GM18526 (cell line): ENCODE measurements around the gene FHOD3.

ENCODE experiments used
- POLR2A ChIP-seq: IDR thresholded peaks from 3 replicates; pipeline ENCODE4 v1.6.1; 2011; ENCODE audit not compliant: insufficient read length; ENCODE audit errors: extremely low read depth

Gene FHOD3

DNA sequence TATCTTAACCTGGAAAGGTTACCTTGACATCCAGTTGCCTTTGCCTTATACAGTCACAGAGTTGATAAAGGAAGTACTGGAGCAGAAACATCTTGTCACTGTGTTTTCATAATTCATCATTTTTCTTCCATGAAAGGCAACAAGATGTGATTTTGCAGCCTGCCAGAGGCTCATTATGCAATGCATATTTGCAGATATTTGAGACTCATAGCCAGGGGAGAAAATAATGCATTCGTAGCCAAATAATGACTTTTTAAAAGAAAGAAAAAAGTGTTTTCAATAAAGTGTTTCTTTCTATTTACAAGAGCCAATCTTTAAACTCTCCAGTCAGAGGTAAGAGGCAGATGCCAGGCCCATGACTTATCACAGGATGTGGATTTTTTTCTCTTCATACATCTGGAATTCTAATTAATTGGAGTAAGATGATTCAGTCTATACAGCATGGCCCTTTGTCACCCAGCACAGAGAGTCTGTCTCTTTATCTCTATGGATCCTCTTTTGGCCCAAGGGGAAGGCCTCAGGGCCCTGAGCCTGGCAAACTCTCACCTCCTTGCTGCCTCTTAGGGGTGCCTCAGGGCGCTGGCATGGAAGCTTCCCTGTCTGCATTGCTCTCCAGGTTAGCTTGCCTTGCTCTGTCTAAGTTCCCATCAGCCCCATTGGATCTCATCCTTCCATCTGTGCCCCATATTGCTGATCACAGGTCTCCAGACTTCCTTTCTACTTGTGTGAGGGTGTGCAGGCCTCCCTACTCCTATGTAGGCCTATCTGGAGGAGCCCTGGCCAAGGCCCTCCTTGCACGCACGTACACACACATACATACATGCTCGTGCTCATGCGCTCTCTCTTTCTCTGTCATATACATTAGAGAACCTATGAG, 283.6 kb downstream of the FHOD3 start:
- TF ChIP-seq POLR2A = no peak

DNA sequence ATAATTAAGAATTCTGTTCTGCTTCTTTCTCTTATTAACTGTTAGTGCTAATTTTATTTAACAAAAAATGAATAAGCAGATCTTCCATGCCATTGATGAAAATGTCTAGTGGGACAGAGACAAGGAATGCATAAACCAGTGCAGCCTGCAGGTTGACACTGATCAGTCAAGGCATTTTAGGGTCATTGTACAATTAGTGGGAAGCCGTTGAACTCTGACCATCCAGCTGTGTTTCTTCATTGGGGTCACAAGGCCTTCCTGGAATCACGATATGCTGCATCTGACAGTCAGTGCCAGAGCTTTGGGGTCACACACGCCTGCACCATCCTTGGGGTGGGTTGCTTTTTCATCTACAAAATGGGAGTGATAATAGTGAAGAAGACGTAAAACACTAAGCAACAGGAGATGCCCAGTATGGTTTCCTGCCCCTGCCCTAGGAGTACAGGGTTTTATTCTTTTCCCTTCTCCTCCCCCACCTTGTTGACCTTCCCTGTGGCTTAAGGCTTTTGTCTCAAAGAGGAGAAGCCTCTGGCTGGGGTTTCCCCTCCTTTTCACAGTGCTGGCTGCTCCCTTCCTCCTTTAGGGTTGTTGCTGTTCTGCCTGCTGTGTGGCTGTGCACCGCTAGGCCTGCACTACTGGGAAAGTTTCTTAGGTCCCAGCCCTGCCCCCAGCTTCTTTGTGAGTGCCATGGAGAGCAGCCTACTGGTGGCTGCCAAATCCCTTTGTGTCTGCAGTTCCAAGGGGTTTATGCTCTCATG, 285.7 kb downstream of the FHOD3 start:
- TF ChIP-seq POLR2A = no peak

DNA sequence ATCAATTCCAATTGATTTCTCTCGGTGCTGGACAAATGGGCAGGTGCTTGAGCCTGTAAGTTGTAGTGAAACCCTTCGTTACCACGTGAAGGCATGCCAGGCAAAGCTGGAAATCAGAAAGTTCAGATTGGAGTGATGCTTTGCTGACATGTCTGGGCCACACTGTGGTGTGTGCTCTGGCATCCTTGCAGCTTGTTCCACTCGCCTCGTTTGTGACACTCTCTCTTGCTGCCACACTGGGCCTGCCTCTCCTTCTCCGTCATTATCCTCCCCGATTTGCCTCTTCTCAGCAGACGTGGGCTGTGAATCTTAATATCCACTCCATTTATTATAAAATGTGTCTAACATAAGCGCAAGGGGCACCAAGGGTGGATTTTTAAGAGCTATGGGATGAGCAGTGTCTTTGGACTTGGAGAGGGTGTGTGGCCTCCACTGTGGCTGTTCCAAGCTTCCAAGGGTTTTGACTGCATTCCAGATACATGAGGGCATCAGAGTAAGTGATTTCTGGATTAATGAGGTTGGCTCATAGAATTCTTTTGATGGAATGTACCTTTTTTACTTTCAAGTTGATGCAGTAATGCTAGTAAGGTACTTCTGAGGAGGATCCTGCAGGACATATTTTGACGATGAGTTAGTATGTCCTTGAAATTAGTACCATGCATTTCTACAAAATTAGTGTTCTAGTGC, 292.5 kb downstream of the FHOD3 start:
- TF ChIP-seq POLR2A = no peak

DNA sequence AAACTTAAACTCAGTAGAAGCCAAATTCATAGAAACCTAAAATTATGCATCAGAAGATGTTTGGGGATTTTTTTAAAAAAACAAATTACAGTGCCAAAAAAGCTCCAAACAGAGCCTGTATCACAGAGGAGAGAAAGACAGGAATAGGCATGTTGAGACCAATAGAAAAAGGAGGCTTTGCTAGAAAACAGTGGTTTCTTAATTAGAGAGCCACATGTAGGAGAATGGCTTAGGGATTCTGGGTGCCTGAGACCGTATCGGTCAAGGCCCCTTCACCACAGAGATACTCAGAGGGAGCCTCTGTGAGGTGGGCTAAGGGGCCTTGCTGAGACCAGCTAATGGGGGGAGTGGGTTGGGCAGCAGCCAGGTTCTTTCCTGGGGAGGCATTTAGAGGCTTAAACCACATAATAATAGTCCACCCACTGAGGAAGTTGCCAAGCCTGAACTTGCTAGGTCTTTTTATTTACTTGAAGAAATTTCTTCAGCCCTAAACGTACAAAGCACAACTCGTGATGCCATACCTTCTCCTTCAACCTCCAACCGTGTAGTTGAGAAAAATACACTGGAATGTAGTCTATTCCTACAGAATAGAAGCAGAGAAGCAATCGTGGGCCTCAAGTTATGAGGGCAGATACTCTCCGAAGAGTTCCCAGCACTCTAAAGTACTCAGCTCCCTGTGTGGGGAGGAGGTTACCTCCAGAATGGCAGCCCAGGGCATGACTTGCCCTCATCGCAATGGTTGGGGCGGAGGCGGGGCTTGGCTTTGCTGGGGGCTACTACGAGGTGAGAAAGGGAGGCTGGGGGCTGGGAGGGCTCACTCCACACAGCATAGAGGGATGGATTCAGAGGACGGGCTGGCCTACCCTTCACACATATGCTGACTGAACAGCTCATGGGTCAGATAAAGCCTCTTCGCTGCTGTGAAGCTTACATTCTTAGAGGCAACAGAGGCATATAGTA, 293.4 kb downstream of the FHOD3 start:
- no peak for TF ChIP-seq POLR2A

DNA sequence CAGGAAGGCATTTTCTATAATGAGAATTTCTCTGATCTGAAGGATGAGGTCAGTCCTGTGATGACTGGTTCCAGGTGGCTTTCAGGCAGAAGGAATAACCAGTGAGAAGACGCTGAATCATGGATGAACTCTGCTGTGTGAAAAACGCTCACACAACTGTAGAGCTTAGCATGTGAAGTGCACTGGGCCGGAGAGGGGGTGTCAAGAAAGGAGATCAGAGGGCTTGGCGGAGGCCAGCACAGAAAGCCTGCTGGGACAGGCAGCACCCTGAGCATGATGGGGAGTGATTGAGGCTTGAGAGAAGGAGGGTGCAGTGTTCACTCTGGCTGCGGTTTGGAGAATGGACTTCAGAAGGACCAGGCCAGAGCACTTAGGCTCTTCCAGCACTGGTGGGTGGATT, 294.8 kb downstream of the FHOD3 start:
- TF ChIP-seq POLR2A = no peak

DNA sequence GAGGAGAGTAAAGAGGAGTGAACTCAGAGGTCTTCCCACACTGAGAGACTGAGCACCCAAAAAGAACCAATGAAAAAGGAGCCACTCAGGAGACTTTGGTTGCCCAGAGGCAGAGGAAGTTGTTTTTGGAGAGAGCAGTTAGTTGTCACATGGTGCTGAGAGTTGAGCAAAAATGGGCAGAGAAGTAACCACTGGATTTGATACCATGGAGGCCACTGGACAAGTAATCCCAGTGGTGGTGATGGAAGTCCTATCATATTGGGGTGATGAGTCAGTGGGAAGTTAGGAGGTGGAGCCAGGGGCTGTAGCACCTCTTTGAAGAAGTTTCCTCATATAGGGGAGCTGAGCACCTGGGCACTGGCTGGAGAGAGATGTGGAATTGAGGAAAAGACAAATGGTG, 295.5 kb downstream of the FHOD3 start:
- no peak for TF ChIP-seq POLR2A

DNA sequence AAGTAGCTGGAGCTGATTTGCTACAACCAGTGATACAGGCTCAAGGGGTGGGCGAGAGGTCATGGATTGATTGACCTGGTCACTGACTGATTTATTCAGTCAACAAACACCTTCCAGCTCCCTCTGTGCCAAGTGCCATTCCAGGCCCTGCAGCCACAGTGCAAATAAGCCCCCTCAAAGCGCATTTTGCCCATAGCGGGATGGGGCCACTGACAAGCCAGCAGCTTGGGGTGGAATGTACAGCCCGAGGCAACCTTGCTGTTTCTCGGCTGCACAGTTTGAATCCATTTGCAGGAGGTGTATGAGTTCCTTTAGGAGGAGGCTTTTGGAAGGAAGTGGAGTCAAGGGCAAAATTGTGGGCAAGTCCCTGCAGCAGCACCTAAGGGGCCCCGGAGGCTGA, 296.1 kb downstream of the FHOD3 start:
- no peak for TF ChIP-seq POLR2A

DNA sequence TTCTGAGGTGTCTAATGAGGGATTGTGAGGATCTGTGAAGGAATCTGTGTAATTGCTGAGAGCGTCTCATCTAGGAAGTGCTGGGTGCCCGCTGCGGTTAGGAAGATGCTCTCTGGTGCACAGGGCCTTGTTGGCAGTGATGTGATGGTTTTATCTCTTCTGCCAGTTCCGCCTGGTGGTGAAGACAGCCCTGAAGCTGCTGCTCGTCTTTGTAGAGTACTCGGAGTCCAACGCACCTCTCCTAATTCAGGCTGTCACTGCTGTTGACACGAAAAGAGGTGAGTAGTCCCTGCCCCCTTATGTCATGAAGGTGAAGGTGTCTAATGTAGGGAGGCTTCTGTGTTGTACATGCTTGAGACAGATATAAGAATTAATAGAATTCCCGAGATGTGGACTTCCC, 297.1 kb downstream of the FHOD3 start:
- TF ChIP-seq POLR2A = no peak

DNA sequence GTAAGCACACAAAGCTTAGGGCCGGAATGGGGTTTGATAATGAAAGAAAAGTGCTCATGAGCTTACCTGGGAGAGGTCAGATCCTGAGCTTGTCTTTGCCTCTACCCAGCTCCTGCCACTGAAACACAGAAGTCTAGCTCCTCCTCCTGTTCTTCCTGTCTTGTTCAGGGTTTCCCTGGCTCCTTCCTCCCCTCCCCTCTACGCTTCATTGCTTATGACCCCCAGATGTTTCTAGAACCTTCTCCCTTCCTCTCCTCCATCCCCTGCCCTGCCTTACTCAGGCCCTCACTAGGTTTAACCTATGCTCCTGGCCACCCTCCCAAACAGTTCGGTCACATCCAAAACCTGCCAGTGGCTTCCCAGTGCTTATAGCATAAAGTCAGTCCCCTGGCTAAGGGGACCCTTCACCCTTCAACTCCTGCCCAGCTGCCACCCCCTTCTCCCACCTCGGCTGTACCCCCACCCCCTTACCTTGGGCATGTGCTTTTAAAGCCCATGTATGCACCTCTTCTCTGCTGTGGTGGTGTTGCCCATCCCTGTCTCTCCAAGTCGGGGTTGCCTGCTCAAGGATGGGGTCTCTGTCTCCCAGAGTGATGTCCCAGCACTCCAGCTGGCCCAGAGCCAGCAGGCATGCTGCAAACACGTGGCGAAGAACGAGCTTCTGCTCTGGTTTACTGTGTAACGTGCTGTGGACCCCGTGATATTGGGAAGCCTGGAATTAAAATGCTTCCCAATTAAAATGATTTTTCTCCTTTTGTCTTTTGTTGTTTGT, 297.7 kb downstream of the FHOD3 start:
- no peak for TF ChIP-seq POLR2A

DNA sequence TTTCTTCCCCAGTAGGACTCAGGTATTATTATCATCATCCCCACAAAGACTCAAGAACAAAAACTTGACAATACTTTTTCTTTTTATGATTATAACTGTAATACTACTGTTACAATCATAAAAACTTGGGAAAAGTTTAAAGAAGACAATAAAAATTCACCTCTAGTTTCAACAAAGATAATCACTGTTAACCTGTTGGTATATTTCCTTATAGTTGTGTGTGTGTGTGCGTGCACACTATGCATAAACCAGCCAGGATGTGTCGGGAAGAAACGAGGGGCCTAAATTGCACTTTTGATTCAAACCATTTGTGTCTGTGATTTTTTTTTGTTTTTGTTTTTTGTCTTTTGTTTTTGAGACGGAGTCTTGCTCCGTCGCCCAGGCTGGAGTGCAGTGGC, 298.3 kb downstream of the FHOD3 start:
- no peak for TF ChIP-seq POLR2A

DNA sequence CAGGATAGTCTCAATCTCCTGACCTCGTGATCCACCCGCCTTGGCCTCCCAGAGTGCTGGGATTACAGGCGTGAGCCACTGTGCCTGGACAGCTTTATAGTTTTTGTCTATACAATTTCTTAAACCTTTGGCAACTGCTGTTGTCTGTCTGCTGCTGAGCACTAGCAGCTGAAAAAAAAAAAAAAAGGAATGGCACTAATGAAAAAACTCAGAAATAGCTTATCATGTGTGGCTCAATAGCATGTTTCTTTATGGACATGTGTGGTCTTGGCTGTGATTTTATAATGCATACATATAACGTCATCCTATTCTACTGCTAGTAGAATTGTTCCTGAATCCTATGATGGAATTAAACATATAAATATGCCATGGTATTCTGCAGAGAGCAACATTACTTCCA, 300.1 kb downstream of the FHOD3 start:
- TF ChIP-seq POLR2A = no peak

DNA sequence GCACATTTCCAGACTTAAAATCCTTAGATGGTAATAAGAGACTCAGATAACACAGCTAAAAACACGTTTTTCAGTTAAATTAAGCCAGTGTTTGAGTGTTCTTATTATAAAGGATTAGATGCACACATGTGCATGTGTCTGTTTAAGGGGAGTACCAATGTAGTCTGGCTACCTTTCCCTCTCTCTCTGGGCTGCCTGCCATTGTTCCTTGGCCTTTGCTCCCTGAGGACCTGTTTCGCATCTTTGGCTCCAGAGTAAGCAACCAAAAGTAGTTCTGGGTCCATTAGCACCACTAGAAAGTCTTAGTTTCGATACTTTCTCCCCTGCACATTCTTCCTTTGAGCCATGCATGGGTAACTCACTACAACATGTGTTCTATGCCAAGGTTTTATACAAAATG, 303.0 kb downstream of the FHOD3 start:
- TF ChIP-seq POLR2A = no peak

DNA sequence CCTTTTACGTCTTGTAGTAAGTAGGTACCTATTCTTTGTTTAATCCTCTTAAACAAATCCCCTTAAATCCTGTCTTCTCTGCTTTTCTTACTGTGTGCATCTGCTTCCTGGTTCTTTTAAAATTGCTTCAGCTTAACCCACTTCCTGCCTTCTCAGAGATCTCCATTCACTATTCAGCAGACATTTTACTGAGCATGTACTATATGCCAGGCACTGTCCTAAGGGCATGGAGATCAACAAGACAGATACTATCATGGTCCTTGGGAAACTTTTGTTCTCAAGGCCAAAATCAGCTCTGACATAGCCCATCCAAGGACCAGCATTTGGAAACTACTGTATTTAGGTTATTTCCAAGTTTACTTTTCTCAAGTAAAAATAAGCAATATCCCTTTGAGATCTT, 303.8 kb downstream of the FHOD3 start:
- TF ChIP-seq POLR2A = no peak

DNA sequence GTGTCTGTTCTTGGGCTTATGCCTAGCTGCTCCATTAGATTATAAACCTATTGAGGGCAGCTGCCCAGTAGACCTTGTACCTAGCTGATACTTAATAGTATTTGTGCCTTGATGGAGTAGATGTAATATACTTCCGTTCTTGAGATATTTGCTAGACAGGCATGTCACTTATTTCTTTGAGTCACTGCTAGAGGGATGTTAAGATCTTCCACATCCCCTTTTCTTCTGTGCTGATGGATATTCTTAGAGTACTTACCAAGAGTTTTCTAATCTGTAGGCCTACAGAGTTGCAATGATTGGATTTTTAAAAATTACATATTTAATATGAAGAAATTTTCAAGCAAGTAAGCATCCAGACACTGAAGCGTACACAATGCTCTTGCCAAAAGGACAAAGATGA, 304.6 kb downstream of the FHOD3 start:
- TF ChIP-seq POLR2A = no peak
